Measurements from ENCODE around the gene KATNB1. TPM values are rescaled to one million over a fixed set of nuclear protein-coding genes. Genes with fewer than 3 reads are reported as not detected.

The KATNB1 gene
- total RNA-seq, 1 experiment from 2014 or later = 60.4 TPM

- TF ChIP-seq ZNF219 (CRISPR knock-in tag; IDR thresholded peaks at IDR 0.05; ENCODE audit: borderline replicate concordance) (no peak), SOX15 (CRISPR knock-in tag; IDR thresholded peaks at IDR 0.05) (no peak), ZNF281 (CRISPR knock-in tag; IDR thresholded peaks at IDR 0.05) (no peak), NFYB (CRISPR knock-in tag; conservative IDR thresholded peaks at IDR 0.05; ENCODE audit: low read depth) (no peak), RORB (CRISPR knock-in tag; IDR thresholded peaks at IDR 0.05) (no peak)
- Mint-ChIP-seq H3K36me3 (no peaks in the 10 kb centered on the region), H3K9me3 (no peaks in the 10 kb centered on the region), H3K27me3 (ENCODE audit: low read depth) (no peaks in the 10 kb centered on the region), H3K4me1 (no peaks in the 10 kb centered on the region), H3K27ac (no peak overlapping the region), H3K4me3 (no peak overlapping the region)
- POLR2A ChIA-PET = no interaction called here
- ATAC-seq (no peak), DNase-seq (ENCODE audit: low spot score) (no peak)
- CTCF ChIA-PET = no interaction called here
Measured at GRCh38 chr16:57722210-57722499, 13.4 kb upstream of the KATNB1 start.

GRCh38 chr16:57722651-57723050 lies 12.9 kb upstream of the KATNB1 start:
- Mint-ChIP-seq H3K27ac (no peak overlapping the region), H3K4me1 (no peaks in the 10 kb centered on the region), H3K4me3 (no peak overlapping the region), H3K27me3 (ENCODE audit: low read depth) (no peaks in the 10 kb centered on the region), H3K36me3 (no peaks in the 10 kb centered on the region), H3K9me3 (no peaks in the 10 kb centered on the region)
- ChIA-PET POLR2A (no interaction called here), CTCF (no interaction called here)
- DNase-seq (ENCODE audit: low spot score) (no peak), ATAC-seq (no peak)
- TF ChIP-seq, protein P1, sequence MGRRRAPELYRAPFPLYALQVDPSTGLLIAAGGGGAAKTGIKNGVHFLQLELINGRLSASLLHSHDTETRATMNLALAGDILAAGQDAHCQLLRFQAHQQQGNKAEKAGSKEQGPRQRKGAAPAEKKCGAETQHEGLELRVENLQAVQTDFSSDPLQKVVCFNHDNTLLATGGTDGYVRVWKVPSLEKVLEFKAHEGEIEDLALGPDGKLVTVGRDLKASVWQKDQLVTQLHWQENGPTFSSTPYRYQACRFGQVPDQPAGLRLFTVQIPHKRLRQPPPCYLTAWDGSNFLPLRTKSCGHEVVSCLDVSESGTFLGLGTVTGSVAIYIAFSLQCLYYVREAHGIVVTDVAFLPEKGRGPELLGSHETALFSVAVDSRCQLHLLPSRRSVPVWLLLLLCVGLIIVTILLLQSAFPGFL (CRISPR knock-in tag; IDR thresholded peaks at IDR 0.05; ENCODE audit: borderline replicate concordance) = no peak
- TF ChIP-seq, protein P2, sequence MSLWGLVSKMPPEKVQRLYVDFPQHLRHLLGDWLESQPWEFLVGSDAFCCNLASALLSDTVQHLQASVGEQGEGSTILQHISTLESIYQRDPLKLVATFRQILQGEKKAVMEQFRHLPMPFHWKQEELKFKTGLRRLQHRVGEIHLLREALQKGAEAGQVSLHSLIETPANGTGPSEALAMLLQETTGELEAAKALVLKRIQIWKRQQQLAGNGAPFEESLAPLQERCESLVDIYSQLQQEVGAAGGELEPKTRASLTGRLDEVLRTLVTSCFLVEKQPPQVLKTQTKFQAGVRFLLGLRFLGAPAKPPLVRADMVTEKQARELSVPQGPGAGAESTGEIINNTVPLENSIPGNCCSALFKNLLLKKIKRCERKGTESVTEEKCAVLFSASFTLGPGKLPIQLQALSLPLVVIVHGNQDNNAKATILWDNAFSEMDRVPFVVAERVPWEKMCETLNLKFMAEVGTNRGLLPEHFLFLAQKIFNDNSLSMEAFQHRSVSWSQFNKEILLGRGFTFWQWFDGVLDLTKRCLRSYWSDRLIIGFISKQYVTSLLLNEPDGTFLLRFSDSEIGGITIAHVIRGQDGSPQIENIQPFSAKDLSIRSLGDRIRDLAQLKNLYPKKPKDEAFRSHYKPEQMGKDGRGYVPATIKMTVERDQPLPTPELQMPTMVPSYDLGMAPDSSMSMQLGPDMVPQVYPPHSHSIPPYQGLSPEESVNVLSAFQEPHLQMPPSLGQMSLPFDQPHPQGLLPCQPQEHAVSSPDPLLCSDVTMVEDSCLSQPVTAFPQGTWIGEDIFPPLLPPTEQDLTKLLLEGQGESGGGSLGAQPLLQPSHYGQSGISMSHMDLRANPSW (CRISPR knock-in tag; conservative IDR thresholded peaks at IDR 0.05; ENCODE audit: low read depth) = no peak
- TF ChIP-seq CTCF (IDR thresholded peaks at IDR 0.05) (no peak), ELF4 (CRISPR knock-in tag; IDR thresholded peaks at IDR 0.05; ENCODE audit: low read depth) (no peak), IRF2 (CRISPR knock-in tag; IDR thresholded peaks at IDR 0.05; ENCODE audit: borderline replicate concordance, low read depth) (no peak), EMX1 (CRISPR knock-in tag; IDR thresholded peaks at IDR 0.05) (no peak)
- TF ChIP-seq, protein P3, sequence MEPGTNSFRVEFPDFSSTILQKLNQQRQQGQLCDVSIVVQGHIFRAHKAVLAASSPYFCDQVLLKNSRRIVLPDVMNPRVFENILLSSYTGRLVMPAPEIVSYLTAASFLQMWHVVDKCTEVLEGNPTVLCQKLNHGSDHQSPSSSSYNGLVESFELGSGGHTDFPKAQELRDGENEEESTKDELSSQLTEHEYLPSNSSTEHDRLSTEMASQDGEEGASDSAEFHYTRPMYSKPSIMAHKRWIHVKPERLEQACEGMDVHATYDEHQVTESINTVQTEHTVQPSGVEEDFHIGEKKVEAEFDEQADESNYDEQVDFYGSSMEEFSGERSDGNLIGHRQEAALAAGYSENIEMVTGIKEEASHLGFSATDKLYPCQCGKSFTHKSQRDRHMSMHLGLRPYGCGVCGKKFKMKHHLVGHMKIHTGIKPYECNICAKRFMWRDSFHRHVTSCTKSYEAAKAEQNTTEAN (CRISPR knock-in tag; IDR thresholded peaks at IDR 0.05) = no peak
- TF ChIP-seq, protein P4, sequence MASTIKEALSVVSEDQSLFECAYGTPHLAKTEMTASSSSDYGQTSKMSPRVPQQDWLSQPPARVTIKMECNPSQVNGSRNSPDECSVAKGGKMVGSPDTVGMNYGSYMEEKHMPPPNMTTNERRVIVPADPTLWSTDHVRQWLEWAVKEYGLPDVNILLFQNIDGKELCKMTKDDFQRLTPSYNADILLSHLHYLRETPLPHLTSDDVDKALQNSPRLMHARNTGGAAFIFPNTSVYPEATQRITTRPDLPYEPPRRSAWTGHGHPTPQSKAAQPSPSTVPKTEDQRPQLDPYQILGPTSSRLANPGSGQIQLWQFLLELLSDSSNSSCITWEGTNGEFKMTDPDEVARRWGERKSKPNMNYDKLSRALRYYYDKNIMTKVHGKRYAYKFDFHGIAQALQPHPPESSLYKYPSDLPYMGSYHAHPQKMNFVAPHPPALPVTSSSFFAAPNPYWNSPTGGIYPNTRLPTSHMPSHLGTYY (CRISPR knock-in tag; IDR thresholded peaks at IDR 0.05) = no peak
- TF ChIP-seq, protein P5, sequence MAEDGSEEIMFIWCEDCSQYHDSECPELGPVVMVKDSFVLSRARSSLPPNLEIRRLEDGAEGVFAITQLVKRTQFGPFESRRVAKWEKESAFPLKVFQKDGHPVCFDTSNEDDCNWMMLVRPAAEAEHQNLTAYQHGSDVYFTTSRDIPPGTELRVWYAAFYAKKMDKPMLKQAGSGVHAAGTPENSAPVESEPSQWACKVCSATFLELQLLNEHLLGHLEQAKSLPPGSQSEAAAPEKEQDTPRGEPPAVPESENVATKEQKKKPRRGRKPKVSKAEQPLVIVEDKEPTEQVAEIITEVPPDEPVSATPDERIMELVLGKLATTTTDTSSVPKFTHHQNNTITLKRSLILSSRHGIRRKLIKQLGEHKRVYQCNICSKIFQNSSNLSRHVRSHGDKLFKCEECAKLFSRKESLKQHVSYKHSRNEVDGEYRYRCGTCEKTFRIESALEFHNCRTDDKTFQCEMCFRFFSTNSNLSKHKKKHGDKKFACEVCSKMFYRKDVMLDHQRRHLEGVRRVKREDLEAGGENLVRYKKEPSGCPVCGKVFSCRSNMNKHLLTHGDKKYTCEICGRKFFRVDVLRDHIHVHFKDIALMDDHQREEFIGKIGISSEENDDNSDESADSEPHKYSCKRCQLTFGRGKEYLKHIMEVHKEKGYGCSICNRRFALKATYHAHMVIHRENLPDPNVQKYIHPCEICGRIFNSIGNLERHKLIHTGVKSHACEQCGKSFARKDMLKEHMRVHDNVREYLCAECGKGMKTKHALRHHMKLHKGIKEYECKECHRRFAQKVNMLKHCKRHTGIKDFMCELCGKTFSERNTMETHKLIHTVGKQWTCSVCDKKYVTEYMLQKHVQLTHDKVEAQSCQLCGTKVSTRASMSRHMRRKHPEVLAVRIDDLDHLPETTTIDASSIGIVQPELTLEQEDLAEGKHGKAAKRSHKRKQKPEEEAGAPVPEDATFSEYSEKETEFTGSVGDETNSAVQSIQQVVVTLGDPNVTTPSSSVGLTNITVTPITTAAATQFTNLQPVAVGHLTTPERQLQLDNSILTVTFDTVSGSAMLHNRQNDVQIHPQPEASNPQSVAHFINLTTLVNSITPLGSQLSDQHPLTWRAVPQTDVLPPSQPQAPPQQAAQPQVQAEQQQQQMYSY (CRISPR knock-in tag; IDR thresholded peaks at IDR 0.05) = no peak
- TF ChIP-seq, protein P6, sequence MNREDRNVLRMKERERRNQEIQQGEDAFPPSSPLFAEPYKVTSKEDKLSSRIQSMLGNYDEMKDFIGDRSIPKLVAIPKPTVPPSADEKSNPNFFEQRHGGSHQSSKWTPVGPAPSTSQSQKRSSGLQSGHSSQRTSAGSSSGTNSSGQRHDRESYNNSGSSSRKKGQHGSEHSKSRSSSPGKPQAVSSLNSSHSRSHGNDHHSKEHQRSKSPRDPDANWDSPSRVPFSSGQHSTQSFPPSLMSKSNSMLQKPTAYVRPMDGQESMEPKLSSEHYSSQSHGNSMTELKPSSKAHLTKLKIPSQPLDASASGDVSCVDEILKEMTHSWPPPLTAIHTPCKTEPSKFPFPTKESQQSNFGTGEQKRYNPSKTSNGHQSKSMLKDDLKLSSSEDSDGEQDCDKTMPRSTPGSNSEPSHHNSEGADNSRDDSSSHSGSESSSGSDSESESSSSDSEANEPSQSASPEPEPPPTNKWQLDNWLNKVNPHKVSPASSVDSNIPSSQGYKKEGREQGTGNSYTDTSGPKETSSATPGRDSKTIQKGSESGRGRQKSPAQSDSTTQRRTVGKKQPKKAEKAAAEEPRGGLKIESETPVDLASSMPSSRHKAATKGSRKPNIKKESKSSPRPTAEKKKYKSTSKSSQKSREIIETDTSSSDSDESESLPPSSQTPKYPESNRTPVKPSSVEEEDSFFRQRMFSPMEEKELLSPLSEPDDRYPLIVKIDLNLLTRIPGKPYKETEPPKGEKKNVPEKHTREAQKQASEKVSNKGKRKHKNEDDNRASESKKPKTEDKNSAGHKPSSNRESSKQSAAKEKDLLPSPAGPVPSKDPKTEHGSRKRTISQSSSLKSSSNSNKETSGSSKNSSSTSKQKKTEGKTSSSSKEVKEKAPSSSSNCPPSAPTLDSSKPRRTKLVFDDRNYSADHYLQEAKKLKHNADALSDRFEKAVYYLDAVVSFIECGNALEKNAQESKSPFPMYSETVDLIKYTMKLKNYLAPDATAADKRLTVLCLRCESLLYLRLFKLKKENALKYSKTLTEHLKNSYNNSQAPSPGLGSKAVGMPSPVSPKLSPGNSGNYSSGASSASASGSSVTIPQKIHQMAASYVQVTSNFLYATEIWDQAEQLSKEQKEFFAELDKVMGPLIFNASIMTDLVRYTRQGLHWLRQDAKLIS (CRISPR knock-in tag; IDR thresholded peaks at IDR 0.05; ENCODE audit: borderline replicate concordance) = no peak
